EH (cell line): Measurements from ENCODE around the gene KDM7A.

ENCODE experiments used
- DNase-seq: peaks from one replicate; pipeline ENCODE4 v3.0.0-alpha.2; 2015; ENCODE audit warnings: low read depth

KDM7A gene

DNA sequence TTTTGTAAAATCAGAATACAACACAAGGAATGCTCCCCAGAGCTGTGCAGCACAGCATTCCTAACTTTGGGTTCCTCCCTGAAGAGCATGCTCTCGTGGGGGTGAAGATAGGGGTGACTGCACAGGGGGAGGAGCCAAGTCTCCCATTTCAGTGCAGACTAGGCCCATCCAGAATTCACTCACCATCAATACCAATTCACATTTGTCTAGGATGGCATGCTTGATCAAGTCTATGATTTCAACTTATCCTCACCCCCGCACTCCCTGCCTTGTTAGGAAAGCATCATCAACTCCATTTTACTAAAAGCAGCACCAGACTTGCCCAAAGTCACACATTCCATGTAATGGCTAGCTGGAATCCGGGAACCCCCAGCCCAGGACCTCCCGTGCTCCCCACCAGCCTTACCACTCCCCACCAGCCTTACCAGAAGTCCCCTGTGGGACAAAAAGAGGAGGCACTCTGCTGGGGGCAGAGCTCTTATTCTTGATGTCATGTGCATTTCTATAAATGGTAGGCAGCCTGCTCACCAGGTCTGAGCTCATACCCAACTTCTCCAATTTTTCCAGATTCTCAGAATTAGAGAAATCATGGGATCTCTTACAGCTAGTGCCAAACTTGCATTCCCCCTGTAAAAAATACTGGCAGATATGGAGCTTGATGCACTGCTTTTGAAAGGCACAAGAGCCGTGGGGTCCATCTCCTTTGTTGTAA lies 120.2 kb downstream of the KDM7A start:
- no peak for DNase-seq

DNA sequence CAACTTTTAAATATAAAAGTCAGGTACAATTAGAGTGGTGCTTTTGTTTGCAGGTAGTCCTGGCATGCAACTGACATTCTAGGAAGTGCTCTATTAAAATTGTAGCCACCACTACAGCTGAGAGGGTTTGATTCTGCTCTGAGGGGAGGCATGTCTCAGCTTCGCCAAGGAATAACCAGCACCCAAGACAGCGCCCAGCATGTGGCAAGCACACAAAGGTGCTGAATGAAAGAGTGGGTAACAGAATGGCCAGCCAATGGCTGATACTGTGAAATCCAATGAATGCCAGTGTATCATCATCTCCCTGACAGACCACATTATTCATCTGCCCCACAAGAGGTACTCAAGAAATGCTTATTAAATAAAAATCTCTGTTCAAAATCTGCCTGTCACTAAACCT lies 121.0 kb downstream of the KDM7A start:
- DNase-seq: no peak

DNA sequence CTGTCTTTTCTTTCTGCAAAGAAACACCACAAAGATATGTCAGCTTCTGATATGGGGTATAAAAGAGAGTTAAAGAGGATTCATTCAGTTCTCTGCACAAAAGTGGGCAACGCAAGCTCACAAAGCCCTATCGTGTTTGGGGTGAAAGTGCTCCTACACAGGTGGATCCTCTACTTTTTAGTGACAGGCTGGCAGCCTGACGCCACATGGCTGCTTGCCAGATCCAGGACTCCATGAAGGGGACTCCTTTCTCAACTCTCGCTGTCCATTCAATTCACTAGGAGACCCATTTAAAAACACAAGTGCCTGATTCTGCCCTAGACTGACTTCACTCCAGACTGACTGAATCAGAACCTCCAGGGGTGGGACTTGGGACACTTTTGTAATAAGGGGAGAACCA lies 122.0 kb downstream of the KDM7A start:
- DNase-seq: no peak

DNA sequence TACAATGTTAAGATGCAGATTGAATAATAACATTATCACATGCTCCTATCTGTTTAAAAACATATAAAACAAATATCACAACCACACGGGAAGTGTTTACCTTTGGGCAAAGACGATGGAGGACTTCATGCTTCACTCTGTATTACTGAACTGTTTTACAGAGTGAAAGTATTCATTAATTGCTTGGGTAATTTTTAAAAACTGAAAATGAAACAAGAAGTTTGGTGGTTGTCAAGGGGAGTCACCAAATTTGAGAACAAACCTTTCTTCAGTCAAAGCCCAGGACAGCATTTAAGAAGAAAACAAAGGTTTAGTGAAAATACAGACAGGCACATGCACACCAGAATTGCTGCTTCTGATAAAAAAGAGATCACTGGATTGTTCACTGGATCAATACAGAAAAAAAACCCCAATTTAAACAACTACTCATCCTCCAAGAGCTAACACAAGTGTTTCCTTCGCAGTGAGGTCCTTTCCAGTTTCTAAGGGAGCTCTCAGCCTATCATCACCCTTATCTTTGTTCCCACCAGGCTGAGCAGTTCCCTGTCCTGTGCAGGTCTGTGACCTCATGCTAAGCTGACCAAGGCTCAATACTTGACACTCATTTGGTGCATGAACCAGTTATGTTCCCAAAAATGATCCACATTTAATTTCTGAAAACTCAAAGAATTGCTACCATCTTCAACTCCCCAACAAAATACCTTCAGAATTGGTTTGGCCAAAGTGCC lies 122.8 kb downstream of the KDM7A start:
- DNase-seq: no peak

DNA sequence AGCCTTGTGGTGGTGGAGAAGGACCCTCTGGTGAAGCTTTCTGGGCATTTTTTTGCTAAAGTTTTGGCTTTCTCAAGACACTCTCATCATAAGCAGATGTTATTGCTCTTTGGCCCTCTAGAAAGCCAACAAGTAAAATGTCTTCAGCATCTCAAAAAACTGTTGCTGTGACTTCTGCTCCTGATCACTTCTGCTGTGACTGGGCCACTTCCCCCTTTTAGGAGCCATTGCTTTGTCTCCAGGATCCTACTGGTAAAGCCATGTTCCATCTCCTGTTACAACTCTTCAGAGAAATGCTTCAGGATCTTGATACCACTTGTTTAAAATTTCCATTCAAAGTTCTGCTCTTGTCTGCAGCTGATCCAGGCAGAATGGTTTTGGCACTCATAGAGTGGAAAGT lies 125.0 kb downstream of the KDM7A start:
- no peak for DNase-seq

DNA sequence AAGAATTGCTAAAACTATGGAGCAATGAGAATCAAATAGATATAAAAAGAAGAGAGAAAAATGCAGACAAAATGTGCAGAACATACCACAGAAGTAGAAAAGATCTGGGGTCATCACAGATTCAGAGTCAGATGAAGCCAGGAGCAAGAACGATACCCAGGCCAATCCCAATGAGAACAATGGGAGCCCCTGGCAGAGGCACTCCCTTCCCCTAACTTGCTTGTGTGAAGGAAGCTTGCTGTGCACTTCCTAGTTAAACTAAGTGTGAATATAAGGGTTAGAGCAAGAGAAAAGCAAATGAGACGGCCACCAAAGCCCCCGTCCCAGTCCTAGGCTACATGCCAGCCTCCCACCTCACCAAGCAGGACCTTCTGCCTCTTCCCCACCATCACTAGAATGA lies 126.7 kb downstream of the KDM7A start:
- no peak for DNase-seq

DNA sequence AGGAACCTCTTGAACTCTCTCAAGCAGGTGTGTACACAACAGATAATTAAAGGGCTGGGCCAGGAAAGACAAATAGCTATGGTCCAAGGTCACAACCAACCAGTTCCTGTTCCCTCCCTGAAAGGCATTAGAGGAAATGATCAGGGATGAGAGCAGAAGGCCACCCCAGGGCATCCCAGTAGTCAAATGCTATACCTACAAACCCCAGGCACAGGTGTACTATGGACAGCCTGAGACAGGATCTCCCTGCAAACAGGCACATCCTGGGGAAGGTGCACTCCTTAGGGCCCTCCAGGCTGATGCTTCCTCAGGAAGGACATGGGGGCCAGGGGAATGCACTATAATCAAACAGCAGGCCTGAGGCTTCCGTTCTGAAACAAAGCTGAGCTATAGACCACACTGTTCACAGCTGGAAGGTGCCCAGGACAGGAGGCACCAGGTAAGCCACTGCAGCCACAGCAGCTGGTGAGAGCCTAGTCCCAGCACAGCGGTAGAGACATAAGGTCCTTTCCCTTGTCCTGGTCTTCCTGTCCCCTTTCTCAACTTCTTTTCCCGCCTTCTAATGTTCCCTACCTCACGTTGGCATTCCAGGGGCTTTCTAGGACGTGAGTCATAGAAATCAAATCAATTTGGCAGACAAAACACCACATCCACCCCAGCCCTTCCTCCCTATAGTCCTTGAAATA lies 127.3 kb downstream of the KDM7A start:
- no peak for DNase-seq

DNA sequence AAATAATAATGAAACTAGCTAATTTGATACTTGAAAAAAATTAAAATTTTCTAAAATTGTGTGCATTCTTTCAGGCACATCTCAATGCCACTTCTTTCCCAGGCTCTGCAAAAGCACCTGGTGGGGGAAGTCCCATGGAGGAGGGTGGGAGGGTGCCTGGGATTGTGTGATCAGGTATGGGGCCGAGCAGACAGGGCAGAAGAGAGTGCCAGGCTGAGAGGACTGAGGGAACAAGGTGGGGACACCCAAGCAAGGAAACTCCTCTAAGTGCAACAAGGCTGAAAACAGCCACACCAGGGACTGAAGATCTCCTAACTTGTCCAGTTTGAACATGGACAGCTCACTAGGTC lies 127.8 kb downstream of the KDM7A start:
- no peak for DNase-seq

DNA sequence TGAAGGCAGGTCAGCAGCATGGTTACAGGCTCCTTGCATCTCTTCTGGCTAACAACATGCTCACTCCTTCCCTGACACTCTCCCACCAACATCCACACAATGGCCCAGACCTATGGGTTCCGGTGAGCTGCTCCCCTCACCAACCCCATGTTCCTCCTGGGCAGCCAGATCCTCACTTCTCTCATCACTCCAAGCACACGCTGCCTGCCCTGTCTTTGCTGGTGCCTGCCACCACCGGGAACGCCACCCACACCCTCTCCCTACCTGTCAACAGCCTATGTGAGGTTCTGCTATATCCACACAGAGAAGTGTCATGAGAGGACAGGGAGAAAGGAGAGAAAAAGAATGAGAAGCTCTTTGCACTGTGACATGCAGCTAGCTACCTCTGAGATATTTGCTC lies 128.6 kb downstream of the KDM7A start:
- no peak for DNase-seq

DNA sequence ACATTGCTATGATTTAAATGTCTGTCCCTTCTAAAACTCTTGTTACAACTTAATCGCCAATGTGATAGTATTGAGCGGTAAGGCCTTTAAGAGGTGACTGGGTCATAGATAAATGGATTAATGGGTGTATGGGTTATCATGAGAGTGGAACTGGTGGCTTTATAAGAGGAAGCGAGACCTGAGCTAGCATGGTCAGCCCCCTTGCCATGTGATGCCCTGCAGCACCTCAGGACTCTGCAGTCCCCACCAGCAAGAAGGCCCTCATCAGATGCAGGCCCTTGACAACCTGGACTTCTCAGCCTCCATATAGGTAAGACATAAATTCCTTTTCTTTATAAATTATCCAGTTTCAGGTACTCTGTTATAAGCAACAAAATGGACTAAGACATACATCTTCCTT lies 129.6 kb downstream of the KDM7A start:
- DNase-seq: no peak

DNA sequence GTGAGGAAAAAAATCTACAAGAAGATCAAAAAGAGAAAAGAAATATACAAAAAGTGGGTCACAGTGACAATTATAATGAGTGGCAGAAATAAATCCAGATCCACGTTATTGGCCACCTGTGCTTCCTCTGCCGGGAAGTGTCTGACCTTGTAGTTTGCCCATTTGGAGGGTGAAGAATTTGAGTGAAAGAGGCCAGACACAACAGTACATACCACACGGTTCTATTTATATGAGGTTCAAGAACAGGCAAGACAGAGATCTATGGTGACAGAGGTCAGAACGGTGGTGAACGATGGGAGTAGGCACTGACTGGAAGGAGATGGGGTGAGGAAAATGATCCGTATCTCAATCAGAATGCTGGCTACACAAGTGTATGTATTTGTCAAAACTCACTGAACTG lies 131.1 kb downstream of the KDM7A start:
- DNase-seq: no peak

DNA sequence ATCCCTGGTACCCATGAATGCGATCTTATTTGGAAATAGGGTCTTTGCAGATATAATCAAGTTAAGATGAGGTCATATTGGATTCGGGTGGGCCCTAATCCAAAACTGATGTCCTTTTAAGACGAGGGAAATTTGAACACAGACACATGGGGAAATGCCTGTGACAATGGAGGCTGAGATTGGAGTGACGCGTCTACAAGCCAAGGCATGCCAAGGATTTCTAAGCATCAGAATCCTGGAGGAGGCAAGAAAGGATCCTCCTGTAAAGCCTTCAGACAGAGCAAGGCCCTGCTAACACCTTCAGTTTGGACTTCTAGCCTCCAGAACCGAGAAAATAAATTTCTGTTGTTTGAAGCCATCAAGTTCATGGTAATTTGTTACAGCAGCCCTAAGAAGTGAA lies 132.5 kb downstream of the KDM7A start:
- no peak for DNase-seq

DNA sequence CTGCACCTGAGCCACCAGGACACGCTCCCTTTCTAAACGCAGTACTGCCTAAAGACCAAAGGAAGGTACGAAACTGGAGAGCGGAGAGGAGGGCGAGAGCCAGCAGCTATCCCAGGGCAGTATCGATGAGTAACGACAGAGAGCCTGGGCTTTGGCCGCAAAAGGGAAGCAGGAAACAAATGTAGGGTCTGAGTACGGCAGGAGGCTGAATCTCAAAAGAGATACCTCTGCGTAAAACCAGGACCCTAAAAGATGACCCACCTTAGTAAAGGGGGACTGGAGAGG lies 134.5 kb downstream of the KDM7A start:
- no peak for DNase-seq

DNA sequence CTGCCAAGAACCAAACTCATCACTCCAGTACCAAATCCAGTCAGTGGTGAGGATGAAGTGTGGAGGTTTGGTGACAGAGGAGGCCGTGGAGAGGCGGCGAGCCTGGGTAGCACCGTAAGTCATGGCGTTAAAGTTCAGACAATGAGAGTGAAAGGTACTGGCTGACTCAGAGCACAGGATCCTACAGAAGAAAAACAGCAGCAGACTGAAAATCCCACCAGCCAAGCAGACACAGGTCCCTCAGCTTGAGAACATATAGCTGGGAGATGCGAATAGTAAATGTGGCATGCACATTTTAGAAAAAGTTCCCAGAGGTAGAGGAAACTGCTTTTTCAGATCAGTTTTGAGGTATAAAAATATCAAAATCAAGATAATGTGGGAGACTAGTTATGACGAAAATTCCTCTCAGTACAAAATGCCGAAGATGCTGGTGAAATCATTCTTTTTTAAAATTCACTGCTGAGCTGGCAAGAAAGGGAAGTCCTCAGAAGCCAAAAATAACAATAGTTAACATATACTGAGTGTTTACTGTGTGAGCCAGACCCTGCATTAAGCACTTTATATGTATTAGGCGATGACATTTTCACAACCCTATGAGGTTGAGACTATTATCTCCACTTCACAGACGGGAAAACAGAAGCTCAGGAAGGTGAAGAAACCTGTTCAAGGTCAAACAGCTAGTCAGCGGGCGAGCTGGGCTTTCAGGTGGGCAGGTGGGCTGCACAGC lies 135.0 kb downstream of the KDM7A start:
- peak; percentile 71 for DNase-seq

DNA sequence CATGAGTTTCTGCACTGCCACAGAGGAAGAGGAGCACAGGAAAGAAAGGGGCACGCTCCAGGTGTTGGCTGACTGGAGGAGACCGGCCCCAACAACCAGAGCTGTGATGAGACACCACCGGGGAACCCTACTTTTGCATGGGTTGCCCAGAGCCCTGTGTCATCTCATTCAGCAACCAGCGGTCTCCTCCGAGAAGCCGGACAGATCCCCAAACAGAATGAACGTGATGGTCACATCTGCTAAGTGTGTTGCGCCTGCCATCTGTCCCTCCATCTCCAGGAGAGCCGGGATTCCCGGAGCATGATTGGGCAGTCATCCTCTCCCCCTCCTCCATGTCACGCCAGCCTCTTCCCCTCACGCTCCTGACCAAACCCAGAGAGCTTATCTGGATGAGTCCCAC lies 136.9 kb downstream of the KDM7A start:
- no peak for DNase-seq

DNA sequence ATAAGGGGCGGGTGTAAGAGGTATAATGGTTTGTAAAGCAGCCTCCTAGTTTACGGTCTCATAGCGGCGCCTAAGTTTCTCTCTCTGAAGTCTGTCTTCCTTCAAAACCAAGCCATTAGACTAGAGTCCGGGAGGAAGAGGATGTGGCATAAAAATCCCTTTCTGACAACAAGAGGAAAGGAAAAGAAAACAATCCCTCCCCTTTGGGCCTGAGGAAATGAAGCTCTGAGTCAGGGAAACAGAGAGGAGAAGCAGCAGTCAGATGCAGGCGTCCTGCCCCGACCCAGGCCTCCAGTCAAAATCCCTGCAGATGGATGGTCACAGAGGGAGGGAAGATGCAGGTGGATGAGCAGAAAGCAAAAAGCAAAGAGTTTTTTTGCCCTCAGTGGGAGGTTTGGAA lies 137.7 kb downstream of the KDM7A start:
- DNase-seq: peak; percentile 52

DNA sequence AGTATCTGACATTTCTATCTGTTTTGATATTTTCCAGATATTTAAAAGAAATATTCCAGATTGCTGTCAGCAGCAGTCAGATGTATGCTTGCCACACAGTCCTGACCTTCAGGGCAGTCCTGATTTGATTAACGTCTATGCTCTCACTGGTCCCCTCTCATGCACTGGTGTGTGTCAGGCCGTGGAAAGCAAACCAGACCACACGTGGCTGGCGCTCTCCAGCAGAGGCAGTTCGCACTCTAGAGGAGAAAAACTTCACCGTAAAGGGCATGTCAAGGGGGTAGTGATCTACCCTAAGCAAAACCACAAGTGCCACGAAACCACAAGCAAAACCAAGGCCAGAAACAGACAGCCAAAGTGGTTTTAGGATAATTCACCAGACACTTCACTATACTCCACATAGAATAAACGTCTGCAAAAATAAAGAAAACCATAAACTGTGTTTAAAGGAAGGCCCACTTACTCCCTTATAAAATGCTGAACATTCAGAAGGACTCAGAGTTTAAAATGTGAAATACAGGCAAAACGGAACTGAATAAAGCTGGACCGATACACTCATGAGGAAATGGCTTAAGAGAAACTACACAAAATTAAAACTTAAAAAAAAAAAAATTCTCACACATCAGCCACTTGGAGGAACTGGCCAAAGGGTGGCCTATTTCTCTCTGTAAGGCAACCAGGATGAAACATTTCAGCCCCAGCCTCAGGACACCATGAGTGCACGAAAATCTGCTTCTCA lies 140.4 kb downstream of the KDM7A start:
- DNase-seq: no peak

DNA sequence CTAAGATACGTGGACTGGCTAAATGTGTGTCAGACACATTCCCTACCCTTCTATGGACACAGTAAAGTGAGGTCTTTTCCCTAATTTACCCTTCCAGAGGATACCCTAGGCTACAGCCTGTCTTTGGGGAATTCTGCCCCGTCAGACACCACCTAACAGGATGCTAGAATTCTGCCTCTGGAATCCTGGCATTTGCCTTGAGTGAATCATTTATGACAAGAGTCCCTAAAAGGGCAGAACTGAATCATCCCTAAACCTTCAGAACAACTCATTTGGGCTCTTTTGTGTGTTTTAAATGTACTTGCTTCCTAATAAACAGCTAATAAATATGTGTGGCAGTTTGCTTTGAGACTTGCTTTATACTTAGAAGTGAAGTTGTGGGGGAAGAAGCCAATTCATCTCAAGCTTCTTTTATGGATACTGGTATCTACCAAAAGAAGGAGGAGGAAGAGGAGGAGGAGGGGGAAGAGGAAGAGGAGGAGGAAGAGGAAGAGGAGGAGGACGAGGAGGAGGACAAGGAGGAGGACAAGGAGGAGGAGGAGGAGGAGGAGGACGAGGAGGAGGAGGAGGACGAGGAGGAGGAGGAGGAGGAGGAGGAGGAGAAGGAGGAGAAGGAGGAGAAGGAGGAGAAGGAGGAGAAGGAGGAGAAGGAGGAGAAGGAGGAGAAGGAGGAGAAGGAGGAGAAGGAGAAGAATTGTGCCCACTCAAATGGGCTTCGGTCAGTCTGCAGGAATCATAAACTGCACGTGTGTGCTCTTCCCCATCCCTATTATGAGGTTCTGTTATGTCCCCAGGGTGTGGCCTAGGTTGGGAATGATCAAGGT lies 141.2 kb downstream of the KDM7A start:
- peak; percentile 90 for DNase-seq
